ENCODE data around the gene GRAPL.
"Not testable (repeated sequence)": the region's sequence is repeated elsewhere in the genome, so short reads cannot be mapped to it uniquely, and the experiment has no call there.

GRAPL gene

DNA sequence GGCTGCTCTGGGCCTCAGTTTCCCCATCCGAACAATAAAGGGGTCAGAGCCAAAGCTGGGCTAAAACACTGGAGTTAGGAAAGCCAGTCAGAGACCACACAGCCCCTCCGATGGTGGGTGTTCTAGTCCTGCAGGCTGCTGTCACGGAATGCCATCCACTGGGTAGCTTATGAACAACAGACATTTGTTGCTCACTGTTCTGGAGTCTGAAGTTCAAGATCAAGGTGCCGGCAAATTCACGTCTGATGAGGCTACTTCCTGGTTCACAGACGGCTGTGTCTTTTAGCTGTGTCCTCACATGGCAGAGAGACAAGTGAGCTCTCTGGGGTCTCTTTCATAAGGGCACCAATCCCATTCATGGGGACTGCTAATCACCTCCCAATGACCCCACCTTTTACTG, 9.2 kb downstream of the GRAPL start:
- not testable (repeated sequence) for DNase-seq (ENCODE audit: low read depth)

DNA sequence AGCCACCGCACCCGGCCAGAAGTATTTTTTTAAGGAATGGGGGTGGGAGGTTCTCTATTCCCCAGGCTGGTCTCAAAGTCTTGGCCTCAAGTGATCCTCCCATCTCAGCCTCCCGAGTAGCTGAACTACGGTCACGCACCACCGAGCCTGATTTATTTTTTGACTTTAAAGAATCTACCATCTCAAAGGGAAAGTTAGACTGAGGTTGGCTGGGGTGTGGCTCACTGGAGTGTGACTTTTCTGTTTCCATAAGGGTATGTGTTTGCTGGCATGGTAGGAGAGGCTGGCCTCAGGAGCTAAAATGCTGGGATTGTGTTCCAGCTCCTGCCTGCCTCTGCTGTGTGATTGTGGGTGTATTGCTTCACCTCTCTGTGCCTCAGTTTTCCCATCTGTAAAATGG, 10.6 kb downstream of the GRAPL start:
- not testable (repeated sequence) for DNase-seq (ENCODE audit: low read depth)

DNA sequence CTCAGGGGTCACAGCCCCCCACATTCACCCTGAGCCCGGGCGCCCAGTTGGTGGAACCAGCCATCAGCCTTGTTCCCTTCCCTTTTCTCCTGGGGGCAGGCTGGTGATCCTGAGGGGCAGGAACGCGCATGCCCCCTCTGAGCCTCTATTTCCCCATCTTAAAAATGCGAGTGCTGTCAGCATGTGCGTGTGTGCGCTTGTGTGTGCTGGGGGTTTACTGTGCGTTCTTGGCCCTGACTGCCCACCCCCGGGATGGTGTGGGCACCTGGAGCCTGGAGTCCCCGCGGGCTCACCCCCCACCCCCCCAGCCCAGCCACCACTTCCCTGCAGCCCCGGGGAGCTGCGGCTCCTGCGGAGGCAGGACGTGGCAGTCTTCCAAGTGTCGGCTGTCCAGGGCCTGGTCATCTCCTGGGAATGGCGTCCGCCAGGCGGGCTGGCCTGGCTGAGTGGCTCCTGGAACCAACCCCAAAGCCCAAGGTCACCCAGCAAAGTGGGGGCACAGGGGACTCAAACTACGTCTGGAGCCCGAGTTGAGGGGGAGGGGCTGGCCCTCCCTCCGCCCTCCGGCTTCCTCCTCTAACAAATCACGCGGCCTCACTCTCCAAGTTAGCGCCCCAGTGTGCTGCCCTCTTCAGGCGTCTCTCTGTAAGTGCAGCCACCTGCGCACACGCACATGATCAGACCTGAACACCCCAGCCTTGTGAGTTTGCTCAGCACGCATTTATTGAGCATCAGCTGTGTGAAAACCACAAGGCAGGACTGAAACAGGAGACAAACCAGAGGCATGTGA, 14.2 kb downstream of the GRAPL start:
- DNase-seq (ENCODE audit: low read depth), result not testable (repeated sequence)

DNA sequence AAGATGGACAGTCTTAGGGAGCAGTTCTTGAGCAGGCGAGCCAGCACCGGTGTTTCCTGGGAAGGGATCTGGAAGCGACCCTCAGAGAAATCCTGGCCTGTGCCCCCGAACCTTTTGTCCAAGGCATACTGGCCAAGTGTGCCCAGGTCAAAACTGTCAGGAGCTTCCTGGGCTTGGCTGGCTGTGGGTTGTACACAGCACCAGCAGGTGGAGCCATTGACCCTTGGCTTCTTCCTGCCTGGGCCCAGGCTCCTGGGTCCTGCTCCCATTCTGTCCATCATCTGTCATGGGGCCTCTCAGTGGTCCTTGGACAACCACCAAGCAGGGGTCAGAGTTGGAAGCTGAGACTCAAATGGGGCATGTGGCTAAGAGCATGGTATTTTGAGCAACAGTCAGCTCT, 15.0 kb downstream of the GRAPL start:
- not testable (repeated sequence) for DNase-seq (ENCODE audit: low read depth)

DNA sequence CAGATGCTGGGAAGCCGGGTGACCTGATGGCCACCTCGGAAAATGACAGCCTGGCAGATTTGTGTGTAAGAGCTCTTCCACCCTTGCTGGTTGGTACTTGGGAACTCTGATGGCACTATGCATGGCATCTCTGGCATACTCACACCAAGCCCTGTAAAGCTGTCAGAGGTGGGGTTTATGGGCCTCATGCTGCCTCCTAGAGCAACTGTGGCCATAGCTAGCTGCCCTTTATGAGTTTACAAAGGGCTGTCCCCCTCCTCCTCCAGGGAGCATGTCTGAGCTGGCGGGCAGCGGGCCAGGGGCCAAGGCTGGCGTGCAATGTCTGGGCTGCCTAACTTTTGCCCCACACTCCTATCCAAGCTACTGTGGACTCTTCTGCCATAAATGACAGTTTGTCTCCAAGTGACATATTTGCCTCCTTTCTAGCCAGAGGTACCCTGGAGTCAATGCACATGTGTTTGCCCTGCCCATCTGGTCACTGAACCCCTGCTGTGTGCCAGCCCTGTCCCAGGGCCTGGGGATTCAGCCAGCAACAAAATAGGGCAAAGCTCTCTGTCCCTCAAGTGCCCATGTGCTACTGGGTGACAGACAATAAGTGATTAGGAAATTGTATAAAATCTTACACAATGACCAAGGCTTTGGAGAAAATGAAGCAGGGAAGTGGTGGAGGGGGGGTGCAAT, 15.8 kb downstream of the GRAPL start:
- not testable (repeated sequence) for DNase-seq (ENCODE audit: low read depth)

DNA sequence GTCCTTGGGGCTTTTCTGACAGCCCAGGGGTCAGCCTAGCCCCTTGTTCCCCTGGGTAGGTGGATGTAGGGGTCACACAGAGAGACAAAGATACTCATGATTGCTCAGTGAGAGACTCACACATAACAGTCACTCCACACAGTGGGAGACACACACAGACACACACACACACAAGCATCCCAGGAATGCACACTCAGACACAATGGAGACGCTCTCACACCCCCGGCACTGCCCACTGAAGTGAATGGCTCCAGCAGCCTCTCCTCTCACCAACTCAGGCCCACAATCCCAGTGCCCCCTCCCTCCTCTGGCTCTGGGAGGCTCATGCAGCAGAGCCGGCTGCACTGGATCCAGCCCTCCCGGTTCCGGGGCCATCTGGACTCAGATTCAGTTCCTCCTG, 17.0 kb downstream of the GRAPL start:
- not testable (repeated sequence) for DNase-seq (ENCODE audit: low read depth)

DNA sequence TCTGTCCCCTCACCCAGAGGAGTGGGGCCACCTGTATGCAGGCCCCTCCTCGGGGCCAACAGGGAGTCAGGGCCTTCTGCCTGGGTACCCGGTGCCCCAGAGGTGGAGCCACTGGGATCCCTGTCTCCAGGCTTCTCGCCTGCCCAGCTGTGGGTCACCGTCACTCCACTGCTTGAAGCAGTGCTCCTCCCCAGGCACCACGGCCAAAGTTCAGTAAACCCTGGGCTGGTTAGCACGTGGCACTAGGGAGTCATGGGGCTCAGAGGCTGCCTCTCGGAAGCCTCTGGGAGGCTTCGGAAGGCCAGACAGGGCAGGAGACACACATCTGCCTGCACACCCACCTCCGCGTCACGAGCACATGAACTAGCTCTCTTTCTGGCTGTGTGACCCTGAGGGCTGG, 18.1 kb downstream of the GRAPL start:
- DNase-seq (ENCODE audit: low read depth), result not testable (repeated sequence)

DNA sequence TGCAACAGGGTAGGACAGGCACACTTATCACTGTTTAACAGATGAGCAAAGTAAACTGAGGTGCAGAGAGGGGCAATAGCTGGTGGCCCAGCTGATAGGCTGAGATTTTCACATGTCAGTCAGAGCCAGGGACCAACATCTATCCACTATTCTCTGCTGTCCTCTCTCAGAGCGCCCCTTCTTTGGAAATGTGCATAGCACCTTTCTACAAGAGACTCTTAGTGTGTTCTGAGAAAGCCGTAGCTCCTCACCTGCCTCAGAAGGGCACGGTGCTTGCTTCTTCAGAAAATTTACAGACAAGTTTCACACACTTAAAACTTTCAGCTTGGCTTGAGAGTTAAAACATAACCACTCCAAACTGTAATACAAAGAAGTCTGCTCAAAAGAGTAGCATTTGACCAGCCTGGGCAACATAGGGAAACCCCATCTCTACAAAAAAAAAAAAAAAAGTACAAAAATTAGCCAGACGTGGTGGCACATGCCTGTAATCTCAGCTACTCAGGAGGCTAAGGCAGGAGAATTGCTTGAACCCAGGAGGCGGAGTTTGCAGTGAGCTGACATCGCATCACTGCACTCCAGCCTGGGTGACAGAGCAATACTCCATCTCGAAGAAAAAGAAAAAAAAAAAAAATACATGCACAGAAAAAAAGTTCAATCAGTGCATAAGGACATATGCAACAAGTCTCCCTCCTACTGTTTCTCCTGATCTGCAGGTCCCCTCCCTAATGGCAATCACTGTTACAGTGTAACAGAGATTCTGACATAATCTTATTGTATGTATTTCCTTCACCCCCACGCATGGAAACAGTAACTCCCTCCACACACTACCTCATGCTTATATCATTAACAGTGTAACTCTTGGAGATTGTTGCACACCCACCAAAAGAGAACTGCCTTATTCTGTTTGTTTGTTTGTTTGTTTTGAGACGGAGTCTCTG, 23.6 kb downstream of the GRAPL start:
- DNase-seq (ENCODE audit: low read depth), result not testable (repeated sequence)

DNA sequence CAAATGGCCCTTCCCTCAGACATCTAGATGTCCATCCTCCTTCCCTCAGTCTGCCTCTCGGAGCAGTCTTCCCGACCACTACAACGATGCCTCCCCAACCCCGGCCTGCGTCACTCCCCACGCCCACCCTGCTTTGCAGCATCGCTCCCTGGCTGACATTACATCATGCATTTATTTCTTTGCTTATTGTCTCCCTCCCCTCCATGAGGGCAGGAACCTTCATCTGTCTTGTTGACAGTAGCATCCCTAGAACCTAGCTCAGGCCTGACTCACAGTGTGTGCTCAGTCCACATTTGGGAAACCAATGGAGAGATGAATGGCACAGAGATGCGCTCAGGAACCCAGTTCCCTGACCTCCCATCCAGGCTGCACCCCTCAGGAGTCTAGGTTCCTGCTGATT, 30.2 kb downstream of the GRAPL start:
- not testable (repeated sequence) for DNase-seq (ENCODE audit: low read depth)

DNA sequence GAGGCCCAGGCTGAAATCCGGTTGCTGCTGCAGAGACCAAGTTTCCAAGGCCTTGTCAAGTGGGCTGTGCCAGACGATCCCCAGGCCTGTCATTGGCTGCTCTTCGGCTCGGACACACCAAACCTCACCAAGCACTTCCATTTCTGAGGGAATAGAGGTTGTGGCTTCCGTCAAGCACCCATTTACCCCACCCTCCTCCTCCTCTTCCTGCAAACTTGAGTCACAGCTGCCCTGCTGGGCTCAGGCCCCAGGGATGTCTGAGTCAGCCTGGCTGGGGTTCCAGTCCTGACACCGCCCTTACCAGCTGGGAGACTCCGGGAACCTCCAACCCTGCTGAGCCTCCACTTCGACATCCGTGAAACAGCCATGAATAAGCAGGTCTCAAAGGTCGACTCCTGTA, 31.1 kb downstream of the GRAPL start:
- not testable (repeated sequence) for DNase-seq (ENCODE audit: low read depth)

DNA sequence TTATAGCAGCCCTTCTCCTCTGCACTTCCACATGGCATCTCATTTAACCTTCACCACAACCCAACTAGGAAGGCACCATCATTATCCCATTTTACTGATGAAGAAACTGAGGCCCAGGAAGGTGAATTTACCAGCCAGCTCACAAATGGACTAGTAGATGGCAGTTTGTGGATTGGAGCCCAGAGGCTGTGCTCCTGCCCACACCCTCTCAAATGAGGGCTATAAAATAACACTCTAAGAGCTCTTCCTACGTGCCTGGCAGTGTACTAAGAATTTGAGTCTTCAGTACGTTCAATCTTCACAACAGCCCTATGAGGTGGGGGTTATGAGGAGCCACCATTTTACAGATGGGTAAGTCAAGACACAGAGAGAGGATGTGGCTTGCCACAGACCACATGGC, 31.5 kb downstream of the GRAPL start:
- DNase-seq (ENCODE audit: low read depth), result not testable (repeated sequence)

DNA sequence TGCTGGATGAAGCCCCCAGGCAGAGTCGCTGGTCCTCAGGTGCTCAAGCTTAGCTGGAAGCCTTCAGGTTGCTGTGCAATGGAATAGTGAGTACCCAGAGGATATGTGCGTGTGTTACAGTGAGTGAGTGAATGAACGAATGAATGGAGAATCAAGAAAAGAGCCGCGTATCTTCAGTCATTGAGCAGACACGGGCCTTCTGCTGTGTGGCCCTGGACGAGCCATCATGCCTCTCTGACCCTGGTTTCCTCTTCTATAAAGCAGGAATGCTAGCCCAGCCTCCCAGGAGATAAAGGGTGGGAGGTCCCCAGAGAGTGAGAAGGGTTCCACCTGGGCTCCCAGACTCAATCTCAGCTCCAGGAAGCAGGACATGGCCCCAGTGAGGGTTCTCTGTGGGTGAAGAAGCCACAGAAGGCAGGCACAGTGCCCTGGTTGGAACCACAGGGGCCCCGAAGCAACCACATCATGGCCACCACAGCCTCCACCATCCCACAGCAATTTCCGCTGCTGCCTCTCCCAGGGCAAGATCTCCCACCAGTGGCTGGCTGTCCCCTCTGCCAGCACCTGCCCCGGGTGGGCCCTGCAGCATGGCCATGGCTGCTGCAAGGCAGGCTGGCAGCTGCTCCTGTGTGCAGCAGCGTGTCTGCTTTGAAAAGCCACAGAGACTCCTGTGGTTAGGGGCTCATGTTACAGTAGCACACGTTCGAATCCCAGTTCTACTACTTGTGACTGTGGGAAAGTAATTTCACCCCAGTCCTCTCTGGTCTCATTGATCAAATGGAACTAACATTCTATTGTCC, 34.1 kb downstream of the GRAPL start:
- DNase-seq (ENCODE audit: low read depth), result not testable (repeated sequence)

DNA sequence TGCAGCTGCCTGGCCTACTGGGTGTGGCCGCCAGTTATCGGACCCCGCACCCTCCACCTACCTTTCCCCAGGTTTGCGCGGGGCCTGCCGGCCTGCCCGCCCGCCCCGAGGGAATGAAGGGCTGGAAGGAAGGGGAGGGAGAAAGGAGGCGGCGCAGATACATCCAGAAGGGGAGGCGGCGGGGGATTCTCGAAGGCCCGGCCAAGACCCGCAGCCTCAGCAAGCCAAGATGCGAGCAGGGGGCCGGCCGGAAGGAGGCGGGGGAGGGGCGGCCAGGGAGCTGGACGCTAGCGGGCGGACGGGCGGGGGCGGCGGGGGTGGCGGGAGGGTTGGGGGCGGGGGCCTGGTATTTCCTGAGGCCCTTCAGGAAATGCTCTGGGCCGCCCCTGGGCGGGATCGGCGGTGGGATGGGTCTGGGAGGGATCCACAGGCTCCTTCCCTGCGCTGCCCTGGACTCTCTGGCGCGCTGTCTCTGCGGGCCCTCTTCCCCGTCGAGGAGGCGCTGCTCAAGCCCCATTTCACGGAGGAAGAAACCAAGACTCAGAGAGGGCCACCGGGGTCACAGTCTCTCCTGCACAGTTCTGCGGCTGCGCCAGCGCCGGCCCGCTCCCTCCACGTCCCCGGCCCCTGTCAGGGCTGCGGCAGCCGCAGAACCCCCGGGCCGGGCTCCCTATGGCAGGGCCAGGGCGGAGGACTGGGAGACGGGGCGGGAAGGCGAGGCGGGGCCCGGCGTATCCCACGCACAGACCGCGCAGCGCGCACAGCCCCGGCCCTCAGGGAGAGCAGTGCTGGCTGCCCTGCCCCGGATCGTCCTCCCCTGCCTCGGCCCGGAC, 35.2 kb downstream of the GRAPL start:
- not testable (repeated sequence) for DNase-seq (ENCODE audit: low read depth)

DNA sequence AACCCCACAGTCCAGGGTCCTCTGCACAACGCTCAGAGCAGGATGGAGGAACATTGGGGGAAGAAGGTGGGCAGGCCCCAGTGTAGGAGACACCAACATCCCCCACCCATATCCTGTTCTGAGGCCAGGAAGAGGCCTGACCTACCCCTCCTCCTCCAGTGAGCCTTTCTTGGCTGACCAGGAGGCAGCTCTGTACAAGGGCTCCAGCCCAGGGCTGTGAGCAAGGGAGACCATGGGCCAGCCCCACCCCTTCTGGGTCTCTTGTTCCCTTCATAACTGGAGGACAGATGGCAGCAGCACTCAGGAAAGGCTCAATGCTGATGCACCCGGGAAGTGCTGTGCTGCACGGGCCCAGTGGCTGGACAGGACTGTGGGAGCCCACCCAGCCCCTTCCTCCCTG, 47.0 kb downstream of the GRAPL start:
- DNase-seq (ENCODE audit: low read depth), result not testable (repeated sequence)

DNA sequence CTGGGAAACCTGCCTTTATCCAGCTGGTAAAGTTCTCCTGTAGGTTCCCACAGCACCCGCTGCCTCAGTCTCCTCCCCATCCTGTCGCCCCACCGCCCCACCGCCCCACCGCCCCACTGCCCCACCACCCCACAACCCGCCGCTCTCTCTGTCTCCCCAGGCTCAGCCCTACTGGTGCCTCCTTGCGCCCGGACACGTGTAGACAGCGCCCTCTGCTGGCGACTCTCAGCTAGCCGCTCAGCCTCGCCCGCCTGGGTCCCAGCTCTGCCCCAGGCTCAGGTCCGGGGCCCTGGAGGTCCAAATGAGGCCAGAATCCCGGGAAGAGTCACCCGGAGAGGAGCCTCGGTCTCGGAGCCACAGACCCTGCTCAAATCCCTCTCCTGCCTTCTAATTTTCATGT, 48.0 kb downstream of the GRAPL start:
- DNase-seq (ENCODE audit: low read depth), result not testable (repeated sequence)

DNA sequence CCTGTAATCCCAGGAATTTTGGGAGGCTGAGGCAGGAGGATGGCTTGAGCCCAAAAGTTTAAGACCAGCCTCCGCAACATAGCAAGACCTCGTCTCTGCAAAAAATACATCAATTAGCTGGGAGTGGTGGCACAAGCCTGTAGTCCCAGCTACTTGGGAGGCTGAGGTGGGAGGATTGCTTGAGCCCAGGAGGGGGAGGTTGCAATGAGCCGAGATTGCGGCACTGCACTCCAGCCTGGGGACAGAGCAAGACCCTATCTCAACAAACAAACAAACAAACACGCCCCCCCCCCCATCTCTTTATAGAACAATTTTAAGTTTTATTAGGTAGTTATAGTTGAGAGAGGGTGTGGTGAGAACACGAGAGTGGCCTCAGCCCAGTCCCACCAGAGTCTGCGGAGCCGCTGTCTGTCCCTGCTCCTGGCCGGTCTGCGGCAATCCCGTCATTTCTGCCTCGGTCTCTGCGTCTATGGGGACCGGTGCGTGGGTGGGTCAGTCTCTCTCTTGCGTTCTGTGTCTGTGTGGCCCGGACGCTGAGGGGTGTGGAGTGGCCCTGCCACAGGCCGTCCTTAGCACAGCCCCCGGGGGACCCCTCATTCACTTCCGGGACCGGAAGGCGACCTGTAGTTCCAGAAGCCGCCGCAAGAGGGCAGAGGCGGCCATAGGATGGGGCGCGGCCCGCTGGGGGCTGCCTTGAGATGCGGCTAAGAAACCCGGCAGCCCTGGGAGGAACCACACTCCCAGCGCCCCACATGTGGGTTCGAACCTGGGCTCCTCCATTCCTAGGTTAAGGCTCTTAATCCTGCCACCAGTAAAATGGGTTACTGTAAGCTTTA, 53.9 kb downstream of the GRAPL start:
- not testable (repeated sequence) for DNase-seq (ENCODE audit: low read depth)

DNA sequence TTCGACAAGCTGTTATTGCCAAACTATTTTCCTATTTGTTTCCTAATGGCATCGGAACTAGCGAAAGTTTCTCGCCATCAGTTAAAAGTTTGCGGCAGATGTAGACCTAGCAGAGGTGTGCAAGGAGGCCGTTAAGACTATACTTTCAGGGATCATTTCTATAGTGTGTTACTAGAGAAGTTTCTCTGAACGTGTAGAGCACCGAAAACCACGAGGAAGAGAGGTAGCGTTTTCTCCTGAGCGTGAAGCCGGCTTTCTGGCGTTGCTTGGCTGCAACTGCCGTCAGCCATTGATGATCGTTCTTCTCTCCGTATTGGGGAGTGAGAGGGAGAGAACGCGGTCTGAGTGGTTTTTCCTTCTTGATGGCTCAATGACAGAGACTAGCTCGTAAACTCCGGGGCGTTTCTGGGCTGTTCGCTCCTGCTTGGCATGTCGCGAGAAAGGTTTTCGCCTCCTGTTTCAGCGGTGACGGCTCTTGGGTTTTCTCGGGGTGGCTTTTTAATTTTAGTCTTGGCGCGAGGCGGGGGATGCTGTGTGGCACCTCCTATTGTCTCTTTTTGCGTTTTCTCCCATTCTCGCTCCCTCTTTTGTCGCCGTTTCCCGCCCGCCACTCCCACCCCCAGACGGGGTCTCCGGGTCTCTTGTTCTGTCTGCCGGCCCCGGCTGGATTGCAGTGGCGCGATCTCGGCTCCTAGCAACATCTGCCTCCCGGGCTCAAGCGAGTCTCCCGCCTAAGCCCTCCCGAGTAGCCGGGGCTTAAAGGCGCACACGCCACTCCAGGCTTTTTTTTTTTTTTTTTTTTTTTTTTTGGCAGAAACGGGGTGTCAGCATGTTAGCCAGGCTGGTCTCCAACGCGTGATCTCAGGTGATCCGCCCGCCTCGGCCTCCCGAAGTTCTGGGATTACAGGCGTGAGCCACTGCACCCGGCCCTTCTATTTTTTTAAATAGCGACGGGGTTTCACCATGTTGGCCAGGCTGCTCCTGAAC, 60.8 kb downstream of the GRAPL start:
- DNase-seq (ENCODE audit: low read depth), result not testable (repeated sequence)

All from activated T-cell treated with anti-CD3 and anti-CD28 coated beads for 1 hour (primary cell).